Stimulated activated CD4-positive, alpha-beta T cell treated with anti-CD3 and anti-CD28 coated beads, Interleukin-12 subunit alpha, Interleukin-12 subunit beta, amount 100 ng/mL, for 24 hours (primary cell): ENCODE data around the gene TYW1.
"Not testable (repeated sequence)": the region's sequence is repeated elsewhere in the genome, so short reads cannot be mapped to it uniquely, and the experiment has no call there.

Source experiments
- DNase-seq, 2 experiments: peaks; one replicate each; pipeline ENCODE4 v3.0.0-alpha.2; 2020; ENCODE audit warnings: low read depth in 2 of 2

TYW1 gene

GRCh38 chr7:67191002-67191720 lies 194.5 kb downstream of the TYW1 start:
- not testable (repeated sequence) for DNase-seq

DNA sequence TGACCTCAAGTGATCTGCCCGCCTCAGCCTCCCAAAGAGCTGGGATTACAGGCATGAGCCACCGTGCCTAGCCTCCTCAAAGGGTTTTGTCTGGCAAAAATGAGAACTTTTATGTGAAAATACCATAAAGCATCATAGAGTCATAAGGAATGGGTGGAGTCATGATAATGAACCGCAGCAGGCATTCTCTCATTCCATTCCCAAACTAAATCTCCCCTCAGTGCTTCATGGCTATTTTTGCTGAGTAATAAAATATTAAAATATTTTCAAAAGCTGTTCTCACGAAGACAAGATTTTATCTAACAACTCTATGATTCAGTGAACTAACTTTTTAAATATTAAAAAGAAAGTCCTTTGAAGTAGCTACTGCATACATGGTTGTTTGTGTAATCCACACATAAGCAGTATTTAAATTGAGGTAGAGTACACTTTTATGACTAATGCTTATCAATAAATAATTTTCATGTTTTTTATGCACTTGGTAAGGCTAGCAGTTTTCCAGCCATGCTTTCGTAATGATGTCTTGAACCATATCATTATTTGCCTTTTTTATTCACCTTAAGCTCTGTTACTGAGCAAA lies 195.6 kb downstream of the TYW1 start:
- DNase-seq: not testable (repeated sequence)

- not testable (repeated sequence) for DNase-seq
These were observed 196.4 kb downstream of the TYW1 start for GRCh38 chr7:67192889-67193613.

DNA sequence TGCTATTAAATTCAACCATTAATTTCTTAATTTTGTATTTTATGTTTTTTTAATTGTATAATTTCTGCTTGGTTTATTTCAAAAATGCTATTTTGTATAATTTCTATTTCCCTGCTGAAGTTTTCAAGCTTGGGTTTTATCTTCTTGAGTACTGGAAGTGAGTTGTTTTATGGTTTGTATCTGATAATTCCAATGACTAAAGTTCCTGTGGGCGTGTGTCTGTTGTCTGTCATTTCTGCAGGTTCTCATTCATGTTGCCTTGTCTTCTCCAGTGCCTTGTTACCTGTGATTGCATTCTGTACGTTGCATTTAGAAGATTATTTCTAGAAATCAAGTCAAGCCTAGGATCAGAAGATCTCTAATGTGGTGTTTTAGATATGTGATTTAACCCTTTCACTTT lies 199.5 kb downstream of the TYW1 start:
- DNase-seq: not testable (repeated sequence)

- not testable (repeated sequence) for DNase-seq
These were observed 202.4 kb downstream of the TYW1 start for GRCh38 chr7:67198865-67199526.

DNA sequence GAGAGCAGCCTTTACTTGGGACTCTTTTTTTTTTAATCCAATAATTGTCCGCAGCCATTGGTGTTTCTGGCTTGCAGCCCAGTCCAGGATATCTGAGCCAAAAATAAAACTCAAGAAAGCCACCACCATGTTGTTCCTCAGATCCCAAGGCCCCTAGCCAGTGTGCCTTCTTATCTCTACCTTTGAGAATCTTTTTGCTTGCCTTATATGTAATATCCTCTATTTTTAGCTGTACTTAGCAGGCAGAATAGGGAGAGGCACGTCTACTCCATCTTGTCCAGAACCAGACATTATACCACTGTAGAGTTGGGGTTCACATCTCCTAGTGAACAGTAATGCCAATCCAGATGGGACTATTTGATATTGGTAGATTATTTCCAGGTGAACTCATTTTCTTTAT lies 209.1 kb downstream of the TYW1 start:
- DNase-seq: not testable (repeated sequence)

DNA sequence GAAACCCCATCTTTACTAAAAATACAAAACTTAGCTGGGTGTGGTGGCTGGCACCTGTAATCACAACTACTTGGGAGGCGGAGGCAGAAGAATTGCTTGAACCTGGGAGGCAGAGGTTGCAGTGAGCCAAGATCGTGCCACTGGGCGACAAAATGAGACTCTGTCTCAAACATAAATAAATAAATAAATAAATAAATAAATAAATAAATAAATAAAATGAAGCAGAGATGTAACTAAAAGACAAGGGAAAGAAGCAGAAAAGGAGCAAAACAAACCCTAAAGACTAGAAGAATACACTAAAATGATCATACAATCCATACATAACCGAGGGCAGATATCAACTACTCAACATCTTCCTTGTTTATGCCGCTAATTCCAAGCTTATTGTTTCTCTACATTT lies 209.8 kb downstream of the TYW1 start:
- no peak for DNase-seq

- not testable (repeated sequence) for DNase-seq
These were observed 212.0 kb downstream of the TYW1 start for GRCh38 chr7:67208656-67209055.

DNA sequence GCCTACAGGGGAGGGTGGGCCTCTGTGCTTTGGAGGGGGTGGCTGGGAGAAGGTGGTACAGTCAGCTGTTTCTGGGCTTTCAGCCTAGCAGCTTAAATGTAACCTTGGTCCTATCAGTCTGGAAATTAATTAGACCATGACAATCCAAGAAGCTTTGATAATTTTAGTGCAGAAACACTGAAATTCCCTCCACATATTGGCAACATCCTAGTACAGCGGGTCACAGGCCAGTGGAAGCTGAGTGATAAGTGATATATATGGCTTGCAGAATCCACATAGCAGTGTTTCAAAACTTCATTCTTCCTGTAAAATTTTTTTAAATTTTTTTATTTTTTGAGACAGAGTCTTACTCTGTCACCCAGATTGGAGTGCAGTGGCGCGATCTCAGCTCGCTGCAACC lies 212.6 kb downstream of the TYW1 start:
- no peak for DNase-seq

DNA sequence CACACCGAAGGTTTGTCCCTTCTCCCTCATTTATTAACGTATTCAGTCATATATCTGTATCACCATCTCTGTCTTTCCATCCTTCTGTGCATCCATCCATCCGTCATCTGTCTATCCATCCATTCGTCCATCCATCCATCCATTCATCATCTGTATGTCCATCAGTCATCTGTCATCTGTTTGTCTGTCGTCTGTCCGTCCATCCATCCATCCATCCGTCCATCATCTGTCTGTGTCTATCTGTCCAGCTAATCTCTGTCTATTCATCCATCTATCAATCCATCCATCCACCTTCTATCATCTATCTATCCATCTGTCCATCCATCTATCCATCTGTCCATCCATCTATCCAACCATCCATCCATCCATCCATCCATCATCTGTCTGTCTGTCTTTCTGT lies 213.9 kb downstream of the TYW1 start:
- DNase-seq: no peak

GRCh38 chr7:67211650-67212330 lies 215.2 kb downstream of the TYW1 start:
- DNase-seq: not testable (repeated sequence)

DNA sequence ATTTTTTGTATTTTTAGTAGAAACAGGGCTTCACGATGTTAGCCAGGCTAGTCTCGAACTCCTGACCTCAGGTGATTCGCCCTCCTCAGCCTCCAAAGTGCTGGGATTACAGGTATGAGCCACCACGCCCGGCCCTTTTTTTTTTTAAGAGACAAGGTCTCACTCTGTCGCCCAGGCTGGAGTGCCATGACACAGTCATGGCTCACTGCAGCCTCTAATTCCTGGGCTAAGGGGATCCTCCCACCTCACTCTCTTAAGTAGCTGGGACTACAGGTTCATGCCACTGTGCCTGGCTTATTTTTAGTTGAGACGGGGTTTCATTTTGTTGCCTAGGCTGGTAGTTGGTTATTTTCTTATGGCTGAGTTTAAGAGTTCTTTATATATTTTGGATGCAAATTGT lies 216.4 kb downstream of the TYW1 start:
- not testable (repeated sequence) for DNase-seq

DNA sequence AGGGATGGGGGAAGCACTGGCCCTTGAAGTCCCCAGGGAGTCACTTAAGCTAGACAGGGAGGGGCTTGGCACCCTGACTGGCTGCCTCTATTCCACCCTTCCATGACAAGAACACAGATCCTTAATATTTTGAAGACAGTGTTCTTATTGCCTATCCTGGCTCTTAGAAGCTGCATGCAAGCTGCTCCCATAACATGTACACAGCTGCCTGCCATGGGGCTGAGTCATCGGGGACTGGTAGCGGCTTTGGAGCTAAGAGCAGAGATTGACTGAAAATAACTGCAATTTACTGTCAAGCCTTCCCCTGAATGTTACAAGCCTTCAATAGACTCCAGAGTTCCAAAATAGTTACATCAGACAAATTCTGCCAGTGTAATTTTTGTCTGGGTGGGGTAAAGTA lies 226.9 kb downstream of the TYW1 start:
- not testable (repeated sequence) for DNase-seq

DNA sequence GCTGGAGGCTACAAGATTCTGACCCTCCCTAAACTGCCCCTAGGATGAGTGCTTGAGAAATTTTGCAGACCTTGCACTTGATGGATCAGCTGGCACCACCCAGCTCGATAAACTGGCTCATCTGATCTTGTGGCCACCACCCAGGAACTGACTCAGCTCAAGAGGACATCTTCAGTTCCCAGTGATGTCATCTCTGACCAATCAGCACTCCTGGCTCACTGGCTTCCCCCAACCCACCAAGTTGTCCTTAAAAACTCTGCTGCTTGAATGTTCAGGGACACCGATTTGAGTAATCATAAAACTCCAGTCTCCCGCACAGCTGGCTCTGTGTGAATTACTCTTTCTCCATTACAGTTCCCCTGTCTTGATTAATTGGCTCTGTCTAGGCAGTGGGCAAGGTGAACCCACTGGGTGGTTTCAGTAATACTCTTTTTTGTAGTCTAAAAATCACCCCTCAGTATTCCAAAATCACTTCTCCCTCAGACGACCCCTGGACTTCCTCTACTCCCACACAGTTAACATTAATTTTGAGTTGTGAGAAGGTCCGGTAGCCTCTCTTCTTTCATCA lies 229.8 kb downstream of the TYW1 start:
- not testable (repeated sequence) for DNase-seq

DNA sequence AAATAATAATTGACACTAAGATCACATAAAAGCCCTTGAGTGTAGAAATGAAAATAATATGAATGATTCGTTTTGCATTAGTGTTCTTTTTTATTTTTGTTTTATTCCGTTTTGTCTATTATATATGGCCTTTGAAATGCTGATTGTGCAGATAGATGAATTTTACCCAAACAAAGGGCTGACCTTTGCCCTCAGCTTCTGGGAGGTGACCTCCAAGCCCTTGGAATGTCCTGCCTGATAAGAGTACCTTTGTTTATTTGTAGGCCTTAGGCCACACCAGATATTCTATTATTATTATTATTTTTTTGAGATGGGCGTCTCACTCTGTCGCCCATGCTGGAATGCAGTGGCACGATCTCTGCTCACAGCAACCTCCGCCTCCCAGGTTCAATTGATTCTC lies 230.3 kb downstream of the TYW1 start:
- DNase-seq: not testable (repeated sequence)

- DNase-seq: not testable (repeated sequence)
These were observed 232.4 kb downstream of the TYW1 start for GRCh38 chr7:67229018-67229417.

DNA sequence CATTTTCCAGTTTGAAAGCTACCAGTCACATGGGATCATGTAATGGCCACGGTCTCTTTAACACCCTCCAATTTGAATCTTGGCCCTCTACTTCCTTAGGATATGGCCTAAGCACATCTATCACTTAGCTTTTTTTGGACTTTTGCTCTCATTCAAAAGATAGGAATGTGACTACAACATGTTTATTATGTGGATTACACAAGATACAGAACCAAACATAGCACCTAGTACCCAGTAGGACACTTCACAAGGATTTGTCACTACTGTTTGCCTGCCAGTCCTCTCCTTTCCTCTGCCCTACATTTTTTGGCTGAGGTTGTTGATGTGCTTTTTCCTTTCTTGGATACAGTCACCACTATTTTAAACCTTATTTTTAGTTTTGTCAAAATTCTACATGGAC lies 233.4 kb downstream of the TYW1 start:
- not testable (repeated sequence) for DNase-seq

GRCh38 chr7:67233506-67233905 lies 236.9 kb downstream of the TYW1 start:
- DNase-seq: not testable (repeated sequence)

DNA sequence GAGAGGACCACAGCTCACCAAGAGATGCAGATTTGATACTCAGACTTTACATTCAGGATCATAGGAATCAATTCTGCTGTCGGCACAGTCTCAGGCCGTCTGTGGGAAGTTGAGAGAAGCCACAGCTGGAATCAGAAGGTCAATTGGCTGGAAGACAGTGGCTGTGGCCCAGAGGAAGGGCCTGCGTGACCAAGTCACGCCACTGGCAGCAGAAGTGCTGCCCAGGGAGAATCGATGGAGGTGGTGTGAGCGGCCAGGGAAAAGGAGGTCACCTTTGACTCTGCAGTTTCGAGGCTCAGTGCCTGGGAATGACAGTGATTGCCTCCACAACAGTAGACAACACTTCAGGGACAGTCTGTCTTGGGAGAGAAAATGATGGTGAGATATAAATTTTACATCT lies 239.6 kb downstream of the TYW1 start:
- not testable (repeated sequence) for DNase-seq

DNA sequence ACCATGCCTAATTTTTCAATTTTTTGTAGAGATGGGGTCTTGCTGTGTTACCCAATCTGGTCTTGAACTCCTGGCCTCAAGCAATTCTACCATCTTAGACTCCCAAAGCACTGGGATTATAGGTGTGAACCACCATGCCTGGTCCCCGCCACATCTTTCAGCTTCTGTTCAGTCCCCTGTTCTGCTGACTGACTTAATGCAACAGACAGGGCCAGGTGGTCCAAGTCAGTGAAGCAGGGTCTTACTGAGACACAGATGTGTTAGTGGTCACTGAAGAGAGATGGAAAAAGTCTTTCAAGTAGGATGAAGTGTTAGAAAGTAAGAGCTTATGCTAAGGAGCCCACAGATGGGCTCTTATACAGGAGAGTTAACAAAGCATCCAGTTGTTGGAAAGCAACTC lies 246.2 kb downstream of the TYW1 start:
- not testable (repeated sequence) for DNase-seq

GRCh38 chr7:67248364-67248763 lies 251.7 kb downstream of the TYW1 start:
- not testable (repeated sequence) for DNase-seq
